ENCODE measurements around the gene GOSR2.
A peak's percentile ranks its signal among the peaks of the same experiment; 100 is the strongest.

DNA sequence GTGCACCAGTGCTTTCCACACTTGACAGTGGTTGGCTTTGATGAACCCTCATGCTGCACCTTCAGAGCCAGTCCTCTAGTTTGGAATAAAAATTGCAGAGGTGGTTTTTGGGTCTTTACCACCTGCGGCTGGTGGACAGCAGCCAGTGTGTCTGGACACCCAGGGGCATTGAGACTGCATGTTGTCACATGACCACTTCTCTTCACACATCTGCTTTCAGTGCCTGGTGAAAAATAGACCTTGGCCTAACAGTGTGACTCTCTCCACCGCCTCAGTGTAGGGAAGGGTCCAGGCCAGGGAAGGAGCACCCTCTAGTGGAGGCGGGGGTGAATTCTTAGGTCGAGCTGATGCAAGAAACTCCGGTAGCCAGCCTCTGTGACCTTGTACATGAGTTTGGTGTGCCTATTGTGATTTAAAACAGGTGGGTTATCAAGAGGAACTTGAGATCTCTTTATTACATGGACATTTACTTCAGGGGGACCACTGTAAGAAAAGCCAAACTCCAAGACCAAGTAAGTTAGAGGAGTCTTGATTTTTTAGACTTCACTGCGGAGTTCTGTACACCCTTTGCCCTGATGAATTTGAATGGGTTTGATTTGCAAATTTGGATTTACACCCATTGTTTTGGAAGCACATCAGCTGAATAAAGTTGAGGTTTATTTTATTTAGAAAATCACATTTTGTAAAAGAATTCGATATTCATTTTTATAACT is 17.9 kb downstream of the GOSR2 start:
- TF ChIP-seq, protein P1, sequence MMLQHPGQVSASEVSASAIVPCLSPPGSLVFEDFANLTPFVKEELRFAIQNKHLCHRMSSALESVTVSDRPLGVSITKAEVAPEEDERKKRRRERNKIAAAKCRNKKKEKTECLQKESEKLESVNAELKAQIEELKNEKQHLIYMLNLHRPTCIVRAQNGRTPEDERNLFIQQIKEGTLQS (IDR thresholded peaks at IDR 0.05; ENCODE audit: insufficient read depth, low read depth, low read length): no peak
- TF ChIP-seq TAF1 (IDR thresholded peaks at IDR 0.05; ENCODE audit: low read depth, low read length) (no peak), SP4 (IDR thresholded peaks at IDR 0.05; ENCODE audit: low read length) (no peak), SP2 (IDR thresholded peaks at IDR 0.05; ENCODE audit: low read length) (no peak), ZNF274 (IDR thresholded peaks at IDR 0.05; ENCODE audit: borderline replicate concordance, extremely low read depth, low read length) (no peak)
- TF ChIP-seq, protein P2, sequence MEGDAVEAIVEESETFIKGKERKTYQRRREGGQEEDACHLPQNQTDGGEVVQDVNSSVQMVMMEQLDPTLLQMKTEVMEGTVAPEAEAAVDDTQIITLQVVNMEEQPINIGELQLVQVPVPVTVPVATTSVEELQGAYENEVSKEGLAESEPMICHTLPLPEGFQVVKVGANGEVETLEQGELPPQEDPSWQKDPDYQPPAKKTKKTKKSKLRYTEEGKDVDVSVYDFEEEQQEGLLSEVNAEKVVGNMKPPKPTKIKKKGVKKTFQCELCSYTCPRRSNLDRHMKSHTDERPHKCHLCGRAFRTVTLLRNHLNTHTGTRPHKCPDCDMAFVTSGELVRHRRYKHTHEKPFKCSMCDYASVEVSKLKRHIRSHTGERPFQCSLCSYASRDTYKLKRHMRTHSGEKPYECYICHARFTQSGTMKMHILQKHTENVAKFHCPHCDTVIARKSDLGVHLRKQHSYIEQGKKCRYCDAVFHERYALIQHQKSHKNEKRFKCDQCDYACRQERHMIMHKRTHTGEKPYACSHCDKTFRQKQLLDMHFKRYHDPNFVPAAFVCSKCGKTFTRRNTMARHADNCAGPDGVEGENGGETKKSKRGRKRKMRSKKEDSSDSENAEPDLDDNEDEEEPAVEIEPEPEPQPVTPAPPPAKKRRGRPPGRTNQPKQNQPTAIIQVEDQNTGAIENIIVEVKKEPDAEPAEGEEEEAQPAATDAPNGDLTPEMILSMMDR (IDR thresholded peaks at IDR 0.05; ENCODE audit: control extremely low read depth in 1 of 3, insufficient read depth in 1 of 3, low read depth in 1 of 3, low read length in 3 of 3): peak; percentile 90 to 98 (median 90)
